NCI-H2029 (cell line): ENCODE data around the gene SNAPC3.
A peak's percentile ranks its signal among the peaks of the same experiment; 100 is the strongest.
"Not testable (repeated sequence)": the region's sequence is repeated elsewhere in the genome, so short reads cannot be mapped to it uniquely, and the experiment has no call there.

Experiments
- DNase-seq: peaks from one replicate; lab custom pipeline; 2025; lab: John Stamatoyannopoulos, UW

SNAPC3 gene

DNA sequence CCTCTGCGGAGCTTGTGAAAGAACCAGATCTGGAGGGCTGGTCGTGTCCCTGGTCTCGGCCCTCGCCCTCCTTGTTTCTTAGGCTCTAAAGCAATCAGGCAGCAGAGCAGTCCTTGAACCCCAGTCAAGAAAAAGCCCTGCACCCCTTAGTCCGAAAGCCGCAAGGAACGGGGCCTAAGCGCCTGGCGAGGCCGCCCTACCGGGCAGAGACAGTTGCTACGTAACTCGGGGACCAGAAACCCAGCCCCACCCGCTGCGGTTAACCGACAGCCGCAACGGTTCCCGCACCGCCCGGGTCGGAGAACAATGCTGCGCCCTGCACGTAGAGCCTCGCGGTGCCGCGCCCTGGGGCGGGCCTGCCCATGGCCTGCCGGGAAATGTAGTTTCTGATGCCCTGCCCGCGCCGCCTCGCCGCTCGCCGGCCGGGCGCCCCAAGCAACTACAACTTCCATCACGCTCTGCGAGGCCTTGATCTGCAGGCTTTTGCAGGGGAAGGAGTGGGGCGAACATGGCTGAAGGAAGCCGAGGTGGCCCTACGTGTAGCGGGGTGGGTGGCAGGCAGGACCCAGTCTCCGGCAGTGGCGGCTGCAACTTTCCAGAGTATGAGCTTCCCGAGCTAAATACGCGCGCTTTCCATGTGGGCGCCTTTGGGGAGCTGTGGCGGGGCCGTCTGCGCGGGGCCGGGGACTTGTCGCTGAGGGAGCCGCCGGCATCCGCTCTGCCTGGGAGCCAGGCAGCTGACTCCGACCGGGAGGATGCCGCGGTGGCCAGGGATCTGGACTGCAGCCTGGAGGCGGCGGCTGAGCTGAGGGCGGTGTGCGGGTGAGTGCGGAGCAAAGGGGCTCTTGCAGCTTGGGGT, at the start of gene SNAPC3:
SNAPC3 (plus strand) TSS at position 505 of the 859 bp plus-strand sequence; CDS start at position 509, 4 bp downstream.
- peak; percentile 76 for DNase-seq

DNA sequence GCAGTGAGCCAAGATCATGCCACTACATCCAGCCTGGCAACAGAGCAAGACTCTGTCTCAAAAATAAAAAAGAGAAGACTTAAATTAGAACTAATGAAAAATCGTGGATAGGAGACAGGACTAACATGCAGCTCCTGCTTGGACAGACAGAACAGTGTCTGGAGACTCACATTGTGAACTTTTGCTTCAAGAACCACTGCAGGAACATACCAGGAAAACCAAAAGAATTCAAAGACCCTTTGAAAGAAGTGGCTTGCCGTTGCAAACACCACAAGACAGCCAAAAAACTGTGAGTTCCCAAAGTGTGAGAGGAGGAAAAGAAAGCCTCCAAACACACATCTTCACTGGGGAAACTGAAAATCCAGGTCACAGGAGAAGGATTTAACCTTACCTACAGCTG, 48.8 kb upstream of the SNAPC3 start:
- DNase-seq, result no peak

DNA sequence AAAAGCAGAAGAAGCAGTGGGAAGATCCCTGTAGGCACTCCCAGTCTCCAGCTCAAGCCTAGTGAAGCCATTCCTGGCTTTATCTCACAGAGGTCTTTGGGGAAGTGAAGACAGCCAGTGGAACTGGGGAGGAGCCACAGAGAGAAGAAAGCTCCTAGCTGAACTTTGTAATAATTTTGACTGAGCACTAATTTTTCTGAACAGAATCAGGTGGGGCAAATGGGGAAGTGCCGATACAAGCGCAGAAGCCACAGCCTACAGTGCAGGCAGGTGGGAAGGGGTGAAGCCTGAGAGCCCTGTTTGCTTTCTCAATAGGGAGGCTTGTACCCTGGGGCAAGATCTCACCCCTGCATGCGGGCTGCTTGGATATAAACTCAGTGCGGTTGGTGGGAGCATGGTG, 48.4 kb upstream of the SNAPC3 start:
- no peak for DNase-seq

DNA sequence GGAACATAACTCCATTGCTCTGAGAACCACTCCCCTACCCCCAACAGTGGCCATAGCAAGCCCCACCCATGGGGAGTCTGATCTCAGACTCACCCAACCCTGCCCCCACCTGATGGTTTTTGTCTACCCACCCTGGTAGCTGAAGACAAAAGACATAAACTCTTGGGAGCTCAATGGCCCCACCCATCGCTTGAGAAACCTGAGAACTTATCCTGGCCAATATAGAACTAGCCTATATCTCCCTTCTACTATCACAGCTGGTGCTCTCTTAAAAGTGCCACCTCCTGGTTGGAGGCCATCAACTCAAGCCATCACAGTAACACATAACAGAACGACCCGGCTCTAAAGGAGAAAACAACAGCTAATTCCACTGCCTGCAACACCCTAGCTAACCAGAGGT, 47.9 kb upstream of the SNAPC3 start:
- no peak for DNase-seq

DNA sequence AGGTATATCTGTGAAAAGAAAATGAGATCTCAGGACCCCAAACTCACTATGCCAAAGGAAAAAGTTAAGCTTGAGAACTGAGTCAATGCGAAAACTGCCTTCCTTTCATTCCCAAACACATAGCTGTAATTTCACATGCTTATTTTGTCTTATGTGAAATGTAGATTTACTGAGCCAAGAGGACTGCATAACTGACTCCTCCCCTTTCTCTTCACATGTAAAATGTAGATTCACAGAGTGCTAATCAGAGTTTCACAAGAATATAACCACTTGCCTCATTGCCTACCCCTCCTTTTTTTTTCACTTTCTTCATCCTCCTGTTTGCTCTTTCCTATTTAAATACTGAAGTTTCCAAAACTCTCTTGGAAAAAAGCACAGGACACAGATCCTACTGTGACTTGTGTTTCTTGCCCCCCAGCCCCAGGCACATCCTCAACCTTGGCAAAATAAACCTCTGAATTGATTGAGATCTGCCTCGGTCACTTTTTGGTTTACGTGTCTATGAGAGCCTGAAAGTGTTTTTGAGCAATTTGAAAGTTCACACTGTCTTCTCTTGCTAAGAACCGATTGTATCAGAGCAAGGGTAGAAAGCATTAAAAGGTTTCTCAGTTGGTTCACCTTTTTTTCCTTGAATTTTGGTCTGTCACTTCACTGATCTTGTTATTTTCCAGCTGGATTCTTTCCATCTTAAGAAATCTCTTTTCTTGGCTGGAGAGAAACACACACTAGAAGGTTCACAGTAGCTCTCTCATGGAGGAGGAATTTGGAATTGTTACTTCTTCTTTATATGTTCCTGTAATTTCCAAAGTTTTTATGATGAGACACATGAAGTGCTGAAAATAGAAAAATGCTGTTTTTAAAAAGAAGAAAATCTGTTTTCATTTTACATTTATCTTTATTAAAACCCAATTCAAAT, 44.8 kb upstream of the SNAPC3 start:
- no peak for DNase-seq

DNA sequence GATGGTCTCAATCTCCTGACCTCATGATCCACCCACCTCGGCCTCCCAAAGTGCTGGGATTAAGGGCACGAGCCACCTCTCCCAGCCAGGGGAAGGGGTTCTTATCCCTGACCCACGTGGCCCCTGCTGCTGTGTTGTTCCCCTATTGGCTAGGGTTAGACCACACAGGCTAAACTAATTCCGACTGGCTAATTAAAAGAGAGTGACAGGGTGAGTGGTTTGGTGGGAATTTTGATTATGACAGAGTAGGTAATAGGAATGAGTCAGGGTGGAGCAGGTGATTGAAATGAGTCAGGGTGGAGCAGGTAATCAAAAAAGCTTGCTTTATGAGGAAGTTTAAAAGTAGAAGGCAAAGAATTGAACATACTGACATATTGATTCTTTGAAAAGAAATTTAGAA, 43.4 kb upstream of the SNAPC3 start:
- not testable (repeated sequence) for DNase-seq

DNA sequence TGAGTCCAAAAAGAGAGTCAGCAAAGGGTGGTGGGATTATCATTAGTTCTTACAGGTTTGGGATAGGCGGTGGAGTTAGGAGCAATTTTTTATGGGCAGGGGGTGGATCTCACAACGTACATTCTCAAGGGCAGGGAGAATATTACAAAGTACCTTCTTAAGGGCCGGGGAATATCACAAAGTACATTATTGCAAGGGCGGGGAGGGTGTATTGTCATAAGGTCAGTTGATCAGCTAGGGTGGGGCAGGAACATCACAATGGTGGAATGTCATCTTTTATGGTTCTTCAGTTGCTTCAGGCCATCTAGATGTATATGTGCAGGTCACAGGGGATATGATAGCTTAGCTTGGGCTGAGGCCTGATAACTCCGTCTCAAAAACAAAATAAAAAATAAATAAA, 42.8 kb upstream of the SNAPC3 start:
- not testable (repeated sequence) for DNase-seq

DNA sequence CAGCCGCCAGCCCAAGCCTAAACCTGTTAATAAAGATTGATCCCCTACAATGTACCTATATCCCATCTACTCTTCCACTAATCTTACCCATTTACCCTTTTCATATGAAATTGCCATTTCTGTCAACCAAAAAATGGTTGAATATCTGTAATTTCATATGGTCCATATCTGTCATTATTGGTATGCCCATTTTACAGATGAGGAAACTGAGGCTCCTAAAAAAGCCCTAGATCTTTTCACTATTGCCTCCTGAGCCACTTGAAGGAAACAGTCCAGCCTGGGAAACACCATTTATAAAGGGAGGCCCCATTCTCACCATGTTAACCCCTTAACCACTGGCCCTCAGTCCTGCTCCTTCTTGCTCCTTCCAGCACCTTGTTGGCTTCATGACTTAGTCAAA, 41.2 kb upstream of the SNAPC3 start:
- no peak for DNase-seq

DNA sequence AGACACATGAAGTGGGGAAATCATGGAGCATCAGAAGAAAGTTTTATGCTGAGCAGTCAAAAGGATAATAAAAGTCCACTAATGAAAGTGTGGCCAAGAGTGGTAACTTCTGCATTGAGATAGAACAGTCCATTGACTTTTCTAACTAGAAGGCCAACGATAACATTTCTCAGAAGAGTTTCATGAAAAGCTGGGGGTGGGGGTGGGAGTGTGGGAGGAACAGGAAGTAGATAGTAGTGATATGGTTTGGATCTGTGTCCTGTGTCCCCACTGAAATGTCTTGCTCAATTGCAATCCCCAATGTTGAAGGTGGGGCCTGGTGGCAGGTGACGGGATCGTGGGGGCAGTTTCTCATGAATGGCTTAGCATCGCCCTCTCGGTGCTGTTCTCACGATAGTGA, 36.2 kb upstream of the SNAPC3 start:
- DNase-seq, result no peak

DNA sequence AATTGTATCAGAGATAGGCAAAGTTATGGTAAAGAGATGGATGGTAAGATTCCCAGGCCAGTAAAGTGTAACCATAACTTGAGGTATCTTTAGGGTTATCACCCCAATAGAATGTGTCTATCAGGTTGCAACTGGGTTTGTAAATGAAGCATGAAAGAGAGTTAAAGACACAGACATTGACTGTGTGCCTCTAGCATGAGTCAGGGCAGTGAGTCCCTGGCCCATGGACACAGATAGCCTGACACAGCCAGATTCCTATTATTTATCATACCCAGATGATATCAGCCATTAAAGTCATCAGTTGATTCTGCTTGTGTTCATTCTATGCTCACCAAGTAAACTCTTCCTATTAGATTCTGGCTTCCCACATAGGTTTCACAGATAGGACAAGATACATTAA, 33.5 kb upstream of the SNAPC3 start:
- DNase-seq, result no peak

DNA sequence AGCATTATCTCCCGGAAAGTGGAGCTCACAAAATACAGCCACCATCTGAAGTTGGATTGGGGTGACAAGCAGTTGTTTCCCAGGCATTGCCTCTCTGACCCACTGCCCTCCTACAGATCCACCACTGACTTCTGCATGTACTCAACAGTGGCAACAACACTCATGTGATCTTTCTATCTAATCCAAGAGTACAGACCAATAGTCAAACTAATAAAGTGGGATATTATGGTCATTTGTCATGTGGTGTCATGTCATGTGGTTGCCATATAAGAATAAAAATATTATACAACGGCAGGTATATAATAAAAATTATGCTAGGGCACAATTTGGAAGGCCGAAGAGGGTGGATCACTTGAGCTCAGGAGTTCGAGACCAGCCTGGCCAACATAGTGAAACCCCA, 33.0 kb upstream of the SNAPC3 start:
- no peak for DNase-seq

DNA sequence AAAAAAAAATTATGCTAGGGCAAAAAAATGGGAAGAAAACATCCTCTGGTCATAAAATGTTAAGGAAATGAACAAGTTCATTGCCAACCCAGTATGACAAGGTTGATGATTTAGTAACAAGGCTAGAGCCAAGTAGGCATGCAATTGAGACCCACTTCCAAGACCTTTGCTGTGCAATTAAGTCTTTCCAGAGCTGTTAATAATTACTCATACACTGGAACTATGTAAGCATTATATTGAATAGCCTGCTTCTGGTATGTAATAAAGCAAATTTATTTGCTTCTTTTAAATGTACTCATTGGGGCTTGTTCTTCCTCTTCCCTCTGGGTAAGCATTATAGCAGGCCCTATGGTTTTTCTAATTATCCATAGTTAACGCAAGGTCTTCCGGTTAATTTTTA, 32.5 kb upstream of the SNAPC3 start:
- no peak for DNase-seq

DNA sequence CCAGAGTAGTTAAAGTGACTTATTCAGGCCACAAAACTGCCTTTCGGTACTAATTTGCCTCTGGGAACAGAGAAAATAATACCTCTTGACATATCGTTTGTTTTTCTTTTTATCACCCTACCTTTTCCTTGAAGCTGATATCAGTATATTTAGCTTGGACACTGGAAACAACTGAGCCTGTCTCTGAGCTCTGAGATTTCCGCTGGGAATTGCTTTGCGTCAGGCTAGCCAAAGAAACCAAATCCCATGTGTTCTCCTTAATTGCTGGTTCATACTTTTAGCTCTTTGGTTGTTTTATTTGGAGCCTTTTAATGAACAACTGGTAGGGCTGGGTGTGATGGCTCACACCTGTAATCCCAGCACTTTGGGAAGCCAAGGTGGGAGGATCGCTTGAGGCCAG, 30.3 kb upstream of the SNAPC3 start:
- no peak for DNase-seq

DNA sequence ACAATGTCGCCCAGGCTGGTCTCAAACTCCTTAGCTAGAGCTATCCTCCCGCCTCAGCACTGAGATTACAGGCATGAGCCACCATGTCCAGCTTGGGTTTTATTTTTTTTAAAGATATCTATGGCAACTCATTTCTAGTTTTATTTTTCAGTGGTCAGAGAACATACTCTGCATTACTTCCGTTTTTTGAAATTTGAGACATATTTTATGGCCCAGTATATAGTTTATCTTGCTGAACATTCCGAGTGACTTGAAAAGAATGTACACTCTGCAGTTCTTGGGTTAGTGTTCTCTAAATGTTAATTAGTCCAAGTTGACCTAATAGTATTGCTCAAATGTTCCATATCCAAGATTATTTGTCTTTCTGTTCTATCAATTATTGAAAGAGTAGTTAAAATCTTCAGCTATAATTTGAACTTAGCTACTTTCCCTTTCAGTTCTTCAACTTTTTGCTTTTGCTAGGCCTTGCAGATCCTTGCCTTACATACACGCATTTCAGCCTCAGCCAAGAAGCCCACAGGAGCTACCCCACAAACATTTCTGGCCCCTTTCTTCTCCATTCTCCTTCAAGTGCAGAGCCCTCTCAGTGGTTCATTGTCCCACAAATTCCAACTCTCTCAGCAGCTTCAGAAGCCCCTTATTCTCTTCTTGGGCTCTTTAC, 22.3 kb upstream of the SNAPC3 start:
- DNase-seq, result no peak

DNA sequence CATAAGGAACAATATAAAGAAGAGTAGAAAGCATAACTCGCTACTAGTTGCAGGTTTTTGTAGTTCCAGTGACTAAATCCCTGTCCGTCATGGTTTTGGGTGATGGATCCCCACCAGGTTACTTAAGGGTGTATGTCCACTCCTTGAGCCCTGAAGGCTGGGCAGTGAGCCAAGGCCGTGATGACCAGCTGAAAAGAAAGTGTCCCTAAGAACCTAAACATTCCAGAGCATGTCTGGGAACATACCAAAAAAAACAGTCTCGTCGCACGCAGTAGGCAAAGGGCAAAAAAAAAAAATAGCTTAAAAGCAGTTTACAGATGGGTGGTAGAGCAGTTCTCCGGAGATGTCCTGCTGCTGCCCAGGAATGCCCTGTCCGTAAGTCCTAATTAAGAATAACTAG, 21.4 kb upstream of the SNAPC3 start:
- no peak for DNase-seq

DNA sequence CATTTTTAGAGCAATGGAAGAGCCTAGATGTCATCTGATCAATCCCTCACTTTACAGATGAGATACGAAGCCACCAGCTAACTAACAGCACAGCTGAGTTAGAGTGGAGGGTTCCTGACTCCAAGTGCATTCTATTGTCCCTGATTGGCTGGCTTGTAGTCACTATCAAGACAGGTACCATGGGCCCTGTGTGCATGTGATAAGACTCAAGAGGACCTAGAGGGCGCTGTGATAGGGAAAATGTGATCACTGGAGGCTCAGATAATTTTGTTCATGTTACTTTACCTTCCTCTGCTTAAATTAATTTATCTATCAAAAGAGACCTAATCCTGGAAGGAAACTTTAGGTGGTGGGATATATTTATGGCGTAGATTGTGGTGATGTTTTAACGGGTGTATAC, 19.5 kb upstream of the SNAPC3 start:
- no peak for DNase-seq

DNA sequence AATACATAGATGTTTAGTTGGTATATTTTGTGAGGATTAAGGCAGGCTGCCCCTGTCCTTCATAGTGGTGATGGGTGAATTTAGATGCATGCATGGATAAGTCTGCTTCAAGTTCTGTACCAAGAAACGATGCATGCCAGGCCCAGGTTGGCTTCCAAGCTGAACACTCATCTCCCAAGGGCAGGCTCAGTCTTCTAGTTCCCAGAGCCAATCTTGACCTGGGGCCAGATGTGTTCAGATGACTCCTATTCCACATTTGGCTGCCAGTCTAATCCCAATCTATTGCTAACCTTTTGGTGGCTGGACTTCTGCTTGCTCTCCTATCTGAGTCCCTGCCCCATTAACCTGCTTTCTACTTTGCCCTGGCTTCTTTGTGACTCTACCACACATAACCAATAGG, 18.5 kb upstream of the SNAPC3 start:
- DNase-seq, result no peak

DNA sequence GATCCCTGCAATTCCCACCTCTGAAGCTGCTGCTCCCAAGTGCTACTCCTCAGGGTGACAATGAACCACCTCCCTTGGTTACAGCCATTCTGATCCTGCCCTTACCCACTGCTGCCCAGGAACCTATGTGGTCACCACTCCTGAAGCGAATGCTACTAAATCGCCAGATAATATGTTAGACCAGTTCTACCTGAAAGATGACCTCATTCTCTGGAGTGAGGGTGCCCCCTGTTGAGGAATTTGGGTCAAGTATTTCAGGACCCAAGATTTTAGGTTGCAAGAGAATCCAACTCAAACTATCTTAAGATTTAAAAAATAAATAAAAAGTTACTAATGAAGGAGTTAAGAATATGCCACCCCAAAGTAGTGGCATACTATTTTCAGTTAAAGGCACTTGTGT, 5.8 kb upstream of the SNAPC3 start:
- no peak for DNase-seq

DNA sequence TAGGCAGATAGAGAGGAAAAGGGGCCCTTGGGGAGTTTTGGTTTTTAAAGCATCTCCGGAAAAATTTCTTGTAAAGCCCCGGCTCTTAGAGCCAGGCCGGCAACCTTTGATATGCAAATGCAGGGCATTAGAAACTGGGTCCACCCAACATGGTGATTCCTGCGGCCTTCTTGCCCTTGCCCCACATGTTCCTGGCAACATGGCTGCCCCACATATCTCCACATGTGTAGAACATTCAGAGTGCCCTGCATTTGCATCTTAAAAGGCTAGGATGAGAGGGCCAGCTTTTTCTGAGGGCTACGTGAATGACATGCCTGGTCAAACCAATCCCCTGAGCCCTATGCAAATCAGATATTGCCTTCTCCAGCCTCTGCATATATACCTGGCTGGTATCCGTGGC, 5.0 kb upstream of the SNAPC3 start:
- no peak for DNase-seq

DNA sequence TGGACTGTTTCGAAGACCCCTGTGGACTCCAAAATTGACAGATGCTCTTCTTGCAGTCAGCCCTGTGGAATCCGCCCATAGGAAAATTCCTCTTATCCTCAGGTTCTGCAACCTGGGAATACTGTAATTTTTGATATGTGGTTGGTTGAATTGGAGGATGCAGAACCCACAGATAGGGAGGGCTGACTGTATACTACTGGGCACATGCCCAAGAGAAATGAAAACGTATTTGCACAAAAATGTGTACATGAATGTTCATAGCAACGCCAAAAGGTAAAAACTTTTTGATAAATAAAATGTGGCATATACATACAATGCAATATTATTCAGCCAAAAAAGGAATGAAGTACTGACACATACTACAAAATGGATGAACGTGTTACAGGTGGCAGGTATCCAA, 1.9 kb upstream of the SNAPC3 start:
- no peak for DNase-seq

DNA sequence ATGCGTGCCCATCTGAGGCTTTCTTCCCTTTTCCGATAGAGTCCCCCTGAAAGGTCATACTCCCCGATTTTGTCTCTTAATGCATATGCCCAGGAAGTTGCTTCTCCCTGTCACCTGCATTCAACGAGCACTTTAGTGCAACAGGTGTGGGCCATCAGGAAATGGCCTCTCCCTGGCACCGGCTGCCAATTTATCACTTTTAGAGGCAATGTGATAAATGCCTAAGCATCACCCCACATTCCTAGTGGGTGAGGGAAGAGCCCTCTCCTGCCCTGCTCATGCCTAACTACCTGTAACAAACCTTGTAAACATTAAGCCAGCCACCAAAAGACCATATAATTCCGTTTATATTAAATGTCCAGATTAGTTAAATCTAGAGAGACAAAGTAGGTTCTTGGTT, 1.1 kb upstream of the SNAPC3 start:
- no peak for DNase-seq

DNA sequence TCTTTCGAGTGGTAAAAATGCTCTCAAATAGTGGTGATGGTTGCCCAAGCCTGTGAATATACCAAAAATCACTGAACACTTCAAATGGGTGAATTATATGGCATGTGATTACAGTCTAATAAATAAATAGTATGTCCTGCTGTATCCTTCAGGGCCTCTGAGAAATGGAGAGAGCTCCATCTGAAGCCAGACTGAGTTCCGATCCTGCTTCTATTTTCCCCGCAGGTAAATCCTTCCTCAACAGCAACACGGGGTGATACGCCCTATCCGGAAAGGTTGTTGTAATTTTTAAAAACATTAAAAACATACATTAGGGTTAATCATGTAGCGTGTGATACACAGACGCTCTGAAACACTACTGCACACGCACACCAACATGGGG, 695 bp upstream of the SNAPC3 start:
- DNase-seq, result no peak
